ENCODE results near the gene STAG2.
A peak's percentile ranks its signal among the peaks of the same experiment; 100 is the strongest.

Gene STAG2

DNA sequence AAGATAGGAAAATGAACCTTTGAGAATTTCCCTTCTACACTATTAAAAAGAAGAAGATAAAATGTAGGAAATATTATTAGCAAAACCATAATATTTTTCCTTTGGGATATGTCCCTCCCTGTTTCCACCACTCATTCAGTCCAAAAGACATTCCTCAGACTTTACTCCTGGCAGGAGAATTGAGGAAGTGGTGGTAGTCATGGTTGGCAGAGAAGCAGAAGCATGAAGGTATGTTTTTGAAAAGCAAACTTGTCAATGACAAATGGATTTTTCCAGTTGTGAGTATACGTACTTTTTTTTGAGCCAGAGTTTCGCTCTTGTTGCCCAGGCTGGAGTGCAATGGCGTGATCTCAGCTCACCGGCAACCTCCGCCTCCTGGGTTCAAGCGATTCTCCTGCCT is 13.7 kb downstream of the STAG2 start:
- DNase-seq (ENCODE audit: low spot score), result no peak

DNA sequence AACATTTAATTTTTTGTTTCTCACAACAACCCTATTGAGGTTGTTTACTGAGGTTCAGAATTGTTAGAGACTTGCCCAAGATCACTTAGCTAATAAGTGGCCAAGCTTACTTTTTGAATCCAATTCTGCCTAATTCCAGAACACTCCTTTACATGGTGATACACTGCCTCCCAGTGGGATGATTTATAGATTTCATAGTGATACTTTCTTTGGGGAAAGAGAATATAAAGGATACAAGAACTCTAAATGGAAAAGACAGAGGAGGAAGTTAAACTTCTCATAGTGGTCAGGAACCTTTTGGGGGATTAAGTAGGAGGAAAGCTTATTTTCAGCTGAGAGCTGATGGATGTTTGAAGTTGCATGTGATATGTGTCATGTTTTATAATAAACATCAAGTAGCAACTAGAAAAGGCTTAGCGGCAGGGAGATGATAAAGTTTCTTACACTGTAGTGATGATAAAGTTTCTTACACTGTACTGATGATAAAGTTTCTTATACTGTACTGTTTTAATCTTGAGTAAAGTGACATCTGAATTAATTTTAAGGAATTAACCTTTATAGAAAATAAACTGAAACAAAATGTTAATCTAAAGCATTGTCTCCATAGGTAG is 15.3 kb downstream of the STAG2 start:
- DNase-seq (ENCODE audit: low spot score), result no peak

DNA sequence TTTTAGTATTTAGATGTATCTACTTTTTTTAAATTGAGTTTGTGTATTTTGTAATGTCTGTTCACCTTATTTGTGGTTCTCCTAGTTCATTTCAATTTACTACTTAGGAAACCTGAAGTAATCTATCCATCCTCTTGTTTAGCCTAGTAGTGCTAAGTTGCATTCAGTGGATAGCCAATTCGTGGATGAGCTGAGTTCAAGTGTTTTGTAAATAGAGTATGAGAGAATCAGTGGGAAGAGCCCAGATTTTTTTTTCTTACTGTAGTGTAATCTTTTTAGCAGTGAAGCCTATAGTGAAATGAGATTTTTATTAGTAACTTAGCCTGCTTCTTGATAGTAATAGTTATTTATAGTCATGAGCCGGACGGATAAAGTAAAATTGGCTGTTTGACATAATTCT is 21.7 kb downstream of the STAG2 start:
- no peak for DNase-seq (ENCODE audit: low spot score)

DNA sequence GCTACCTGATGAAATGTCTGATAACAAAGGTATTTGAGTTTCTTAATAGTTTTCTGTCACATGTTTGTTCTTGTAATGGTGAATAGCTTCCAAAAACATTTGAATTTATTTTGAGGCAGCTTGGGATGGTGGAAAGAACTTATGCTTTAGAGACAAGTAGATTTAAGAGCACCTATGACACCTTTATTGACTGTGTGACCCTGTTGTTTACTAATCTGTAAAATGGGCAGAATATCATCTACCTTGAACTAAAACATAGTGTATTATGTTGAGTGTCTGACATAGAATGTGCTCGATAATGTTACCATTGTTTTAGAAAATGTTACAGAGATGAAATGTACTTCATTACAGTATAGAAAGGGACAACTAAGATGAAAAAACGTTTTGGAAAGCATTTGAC is 24.9 kb downstream of the STAG2 start:
- DNase-seq (ENCODE audit: low spot score), result no peak

DNA sequence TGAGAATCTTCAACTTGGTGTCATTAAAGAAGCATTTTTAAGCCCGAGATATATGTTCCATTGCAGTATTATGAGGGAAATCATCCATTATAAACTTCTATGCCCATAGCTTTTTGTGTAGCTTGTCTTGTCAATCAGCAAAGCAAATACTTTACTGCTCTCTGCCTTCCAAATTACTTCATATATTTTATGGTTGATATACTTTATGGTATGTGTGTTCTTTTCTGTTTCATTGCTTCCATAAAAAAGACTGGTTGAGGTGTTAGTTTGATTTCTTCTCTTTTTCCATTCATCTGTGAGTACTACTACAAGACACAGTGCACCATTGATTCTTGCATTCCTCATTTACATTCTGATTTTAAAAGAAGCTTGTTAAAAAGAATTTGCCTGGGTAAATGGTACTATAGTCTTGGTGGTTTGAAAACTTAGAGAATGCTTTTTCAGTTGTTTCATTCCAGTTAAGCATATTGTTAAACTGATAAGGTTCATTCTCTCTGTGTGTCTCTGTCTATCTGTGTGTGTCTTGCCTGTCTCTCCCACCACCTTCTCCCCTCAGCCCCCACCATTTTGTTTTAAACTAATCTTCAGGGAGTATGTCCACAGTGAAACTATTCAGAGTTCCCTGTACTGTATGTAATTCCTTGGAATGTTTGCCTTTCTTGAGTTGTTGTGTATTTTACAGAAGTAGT is 27.1 kb downstream of the STAG2 start:
- no peak for DNase-seq (ENCODE audit: low spot score)

- no peak for DNase-seq (ENCODE audit: low spot score)
Observed at GRCh38 chrX:123989235-123989634, 27.7 kb downstream of the STAG2 start.

DNA sequence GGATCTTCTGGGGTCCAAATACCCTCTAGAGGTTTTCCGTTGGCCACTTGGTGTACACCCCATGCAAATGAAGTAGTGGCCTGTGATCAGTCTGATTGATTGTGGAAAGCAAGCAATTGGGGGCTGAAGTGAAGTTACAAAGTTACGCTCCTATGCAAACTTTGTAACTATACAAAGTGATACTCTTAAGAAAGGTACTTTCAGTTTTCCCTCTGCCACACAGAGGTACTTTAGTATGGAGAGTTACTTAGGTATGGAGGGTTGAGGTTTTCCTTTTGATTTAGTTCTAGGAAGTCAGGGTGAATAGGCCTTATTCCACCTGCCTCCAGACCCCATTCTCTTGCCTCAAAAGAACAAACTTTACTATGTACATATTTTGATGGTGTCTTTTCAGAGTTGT is 28.7 kb downstream of the STAG2 start:
- no peak for DNase-seq (ENCODE audit: low spot score)

DNA sequence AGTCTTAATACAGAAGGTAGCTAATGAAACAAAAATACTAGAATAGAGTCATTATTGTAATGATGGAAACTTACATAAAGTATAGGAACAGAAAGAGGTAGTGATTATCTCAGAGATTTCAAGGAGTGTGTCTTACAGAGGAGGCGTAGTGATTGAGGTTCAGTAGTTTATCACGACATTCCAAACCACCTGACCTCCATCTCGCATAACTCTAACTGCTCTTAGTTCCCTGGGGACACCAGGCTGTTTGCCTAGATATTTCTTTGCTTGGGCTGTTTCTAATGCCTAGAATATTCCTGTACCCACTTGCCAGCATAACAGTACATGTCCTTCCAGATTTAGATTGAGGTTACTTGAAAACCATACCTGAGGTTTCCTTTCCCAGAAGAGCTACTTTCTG is 29.1 kb downstream of the STAG2 start:
- no peak for DNase-seq (ENCODE audit: low spot score)

GRCh38 chrX:123993326-123993725 is 31.8 kb downstream of the STAG2 start:
- DNase-seq (ENCODE audit: low spot score), result no peak

DNA sequence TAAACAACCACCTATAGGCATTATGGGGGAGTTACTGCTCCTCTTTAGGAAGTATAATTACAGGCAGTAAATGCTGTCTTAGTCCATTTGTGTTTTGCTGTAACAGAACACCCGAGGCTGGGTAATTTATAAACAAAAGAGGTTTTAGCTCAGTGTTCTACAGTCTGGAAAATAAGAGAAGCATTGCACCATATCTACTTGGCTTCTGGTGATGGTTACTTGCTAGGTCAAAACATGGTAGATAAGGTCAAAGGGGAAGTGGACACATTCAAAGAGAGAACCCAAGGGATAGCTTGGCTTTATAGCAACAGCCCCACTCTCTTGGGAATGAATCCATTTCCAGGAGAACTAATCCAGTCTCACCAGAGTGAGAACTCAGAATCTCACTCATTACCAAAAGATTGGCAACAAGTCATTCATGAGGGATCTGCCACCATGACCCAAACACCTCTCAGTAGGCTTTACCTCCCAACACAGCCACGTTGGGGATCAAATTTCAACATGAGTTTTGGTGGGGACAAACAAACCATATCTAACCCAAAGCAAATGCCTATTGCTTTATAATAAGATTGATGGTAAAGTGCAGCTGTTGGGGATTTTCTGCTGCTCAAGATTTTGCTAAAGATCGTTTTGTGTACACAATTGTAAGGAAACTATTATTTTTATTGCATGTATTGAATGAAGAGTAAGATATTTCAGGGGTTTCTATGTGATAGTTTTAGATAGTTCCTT is 32.6 kb downstream of the STAG2 start:
- DNase-seq (ENCODE audit: low spot score), result no peak

- no peak for DNase-seq (ENCODE audit: low spot score)
Observed at GRCh38 chrX:123994730-123995129, 33.2 kb downstream of the STAG2 start.

DNA sequence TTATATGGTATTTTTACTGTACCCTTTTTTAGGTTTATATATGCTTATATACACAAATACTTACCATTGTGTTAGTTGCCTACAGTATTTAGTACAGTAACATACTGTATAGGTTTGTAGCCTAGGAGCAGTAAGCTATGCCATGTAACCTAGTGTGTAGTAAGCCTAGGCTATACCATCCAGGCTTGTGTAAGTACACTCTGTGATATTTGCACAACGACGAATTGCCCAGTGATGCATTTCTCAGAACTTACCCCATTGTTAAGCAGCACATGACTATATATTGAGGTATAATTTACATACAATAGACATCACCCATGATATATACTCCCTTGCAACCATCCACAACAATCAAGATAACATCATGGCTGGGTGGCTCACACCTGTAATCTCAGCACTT is 40.1 kb downstream of the STAG2 start:
- DNase-seq (ENCODE audit: low spot score), result no peak

DNA sequence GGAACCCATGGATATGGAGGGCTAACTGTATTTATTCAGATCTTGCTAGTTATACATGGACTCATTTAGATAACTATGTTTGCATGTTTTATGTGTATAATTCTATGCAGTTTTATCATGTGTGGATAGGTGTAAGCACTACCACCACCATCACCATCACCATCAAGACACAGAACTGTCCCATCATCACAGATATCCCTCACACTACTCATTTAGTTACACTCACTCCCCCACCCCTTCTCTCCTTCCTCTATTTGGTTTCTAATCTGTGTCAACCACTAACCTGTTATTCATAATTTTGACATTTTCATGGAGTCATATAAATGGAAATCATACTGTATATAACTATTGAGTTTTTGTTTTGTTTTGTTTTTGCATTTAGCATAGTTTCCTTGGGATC is 43.7 kb downstream of the STAG2 start:
- DNase-seq (ENCODE audit: low spot score), result no peak

GRCh38 chrX:124010157-124010556 is 48.7 kb downstream of the STAG2 start:
- DNase-seq (ENCODE audit: low spot score), result no peak

- no peak for DNase-seq (ENCODE audit: low spot score)
Observed at GRCh38 chrX:124010566-124010965, 49.1 kb downstream of the STAG2 start.

DNA sequence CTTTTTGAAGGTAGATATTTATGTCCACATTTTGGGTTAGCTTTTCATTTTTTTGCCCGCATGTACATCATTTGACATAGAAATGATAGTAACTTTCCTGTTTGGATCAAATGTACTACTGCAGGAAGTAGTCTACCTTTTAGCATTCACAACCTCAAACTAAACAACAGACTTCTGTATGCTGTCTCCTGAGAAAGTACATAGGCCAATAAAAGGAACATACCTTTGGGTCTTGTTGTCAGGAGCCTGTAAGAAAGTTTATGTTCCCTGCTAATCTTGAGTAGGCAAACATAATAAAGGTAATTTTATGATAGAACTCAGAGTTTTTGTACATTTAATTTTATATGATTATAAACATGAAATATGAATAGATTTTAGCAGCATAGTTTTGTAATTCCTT is 54.2 kb downstream of the STAG2 start:
- no peak for DNase-seq (ENCODE audit: low spot score)

DNA sequence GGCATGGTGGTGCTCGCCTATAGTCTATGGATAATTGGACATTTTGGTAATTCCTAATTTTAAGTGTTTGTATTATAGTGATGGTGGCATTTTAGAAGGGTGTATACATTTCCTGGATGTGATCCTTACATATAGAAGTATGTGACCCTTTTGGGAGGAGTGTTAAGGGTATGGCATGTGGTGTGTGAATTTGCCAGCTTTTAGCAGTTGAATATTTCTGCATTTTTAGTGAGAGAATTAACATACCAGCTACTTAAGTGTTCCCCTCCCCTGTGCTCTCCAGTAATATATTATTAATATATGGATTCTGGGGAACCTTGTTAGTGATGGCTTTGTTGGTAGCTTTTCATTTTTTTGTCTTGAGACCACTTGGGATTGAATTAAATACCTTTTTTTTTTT is 55.3 kb downstream of the STAG2 start:
- DNase-seq (ENCODE audit: low spot score), result no peak

DNA sequence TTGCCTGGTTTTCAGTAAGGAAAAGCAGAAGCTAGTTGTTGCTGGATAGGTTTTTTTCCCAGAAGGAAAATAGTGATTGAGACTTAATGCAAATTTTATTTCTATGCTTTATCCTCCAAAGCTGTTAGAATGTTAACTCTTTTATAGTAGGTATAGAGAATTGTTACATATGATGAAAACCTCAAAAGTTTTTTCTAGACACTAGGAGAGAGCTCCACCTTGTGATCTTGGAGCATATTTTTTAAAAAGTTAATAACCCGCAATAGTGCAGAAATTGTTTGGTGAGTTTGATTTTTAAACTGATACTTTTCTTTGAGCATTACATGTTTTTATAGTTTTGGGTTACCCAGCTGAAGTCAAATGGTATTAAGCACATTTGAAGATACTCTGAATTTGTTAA is 56.5 kb downstream of the STAG2 start:
- DNase-seq (ENCODE audit: low spot score), result no peak

GRCh38 chrX:124023838-124024238 is 62.3 kb downstream of the STAG2 start:
- no peak for DNase-seq (ENCODE audit: low spot score)

DNA sequence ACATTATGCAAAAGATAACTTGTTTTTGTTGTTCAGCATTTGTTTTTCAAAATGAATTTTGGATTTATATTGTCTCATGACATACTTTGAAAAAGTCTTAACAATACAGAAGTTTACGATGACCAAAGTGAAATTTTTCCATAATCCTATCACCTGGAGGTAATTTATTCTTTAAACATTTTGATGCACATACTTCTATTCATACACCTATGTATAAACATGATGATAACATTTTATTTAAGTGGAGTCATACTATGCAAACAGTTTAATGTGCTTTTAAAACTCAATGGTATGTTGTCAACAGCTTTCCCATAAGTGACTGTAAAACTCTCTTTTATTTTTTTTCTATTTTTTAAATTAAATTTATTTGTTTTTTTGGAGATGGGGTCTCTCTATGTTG is 65.0 kb downstream of the STAG2 start:
- no peak for DNase-seq (ENCODE audit: low spot score)

GRCh38 chrX:124028182-124028581 is 66.7 kb downstream of the STAG2 start:
- DNase-seq (ENCODE audit: low spot score), result no peak

GRCh38 chrX:124030520-124030919 is 69.0 kb downstream of the STAG2 start:
- DNase-seq (ENCODE audit: low spot score), result peak; percentile 10

DNA sequence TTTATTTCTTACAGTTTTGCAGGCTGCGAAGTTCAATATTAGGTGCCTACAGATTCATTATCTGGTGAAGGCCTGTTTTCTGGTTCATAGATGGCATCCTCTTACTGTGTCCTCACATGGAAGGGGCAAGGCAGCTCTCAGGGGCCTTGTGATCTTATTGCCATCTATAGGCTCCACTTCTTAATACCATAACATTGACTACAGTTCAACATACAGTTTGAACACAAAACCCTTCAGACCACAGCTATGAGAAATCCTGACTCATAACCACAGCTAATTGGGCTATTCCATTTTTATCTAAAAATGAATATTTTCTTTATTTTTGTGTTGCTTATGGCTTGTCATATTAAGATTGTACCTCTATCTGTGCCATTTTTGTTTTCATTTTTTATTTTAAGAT is 72.3 kb downstream of the STAG2 start:
- no peak for DNase-seq (ENCODE audit: low spot score)

GRCh38 chrX:124035657-124036056 is 74.2 kb downstream of the STAG2 start:
- no peak for DNase-seq (ENCODE audit: low spot score)

All from germinal center (tissue), 1 donor.